GM23338 (cell line): ENCODE results near the gene UBXN7. TPM values are rescaled to one million over a fixed set of nuclear protein-coding genes. Genes with fewer than 3 reads are reported as not detected.
A peak's percentile ranks its signal among the peaks of the same experiment; 100 is the strongest.

Source experiments
- ATAC-seq: fragments of 200-7000 bp; cut with Tn5 transposase; 3 replicates; pipeline ENCODE4 v1.9.1; 2020
- DNase-seq: peaks from one replicate; pipeline ENCODE4 v3.0.0-alpha.2; 2015; ENCODE audit warnings: low spot score
- H2AFZ ChIP-seq: fragments of 200-600 bp; sonication (generic); 2 replicates; pipeline ENCODE4 v1.8.0; 2016; ENCODE audit warnings: antibody characterized with exemption, mild to moderate bottlenecking, moderate library complexity
- H3F3A ChIP-seq: fragments of 200-600 bp; sonication (generic); replicated peaks from 2 replicates; pipeline ENCODE4 v1.8.0; 2017; ENCODE audit warnings: antibody characterized with exemption, mixed run types, low read depth
- H3K27ac ChIP-seq: fragments of 200-600 bp; sonication (generic); 2 replicates; pipeline ENCODE4 v1.6.1; 2016; ENCODE audit warnings: low read depth
- H3K27me3 ChIP-seq: fragments of 200-600 bp; sonication (generic); 2 replicates; pipeline ENCODE4 v1.8.0; 2016; ENCODE audit warnings: mild to moderate bottlenecking, mixed run types, moderate library complexity; ENCODE audit not compliant: insufficient read depth
- H3K36me3 ChIP-seq: fragments of 200-600 bp; sonication (generic); 2 replicates; pipeline ENCODE4 v1.8.0; 2016; ENCODE audit warnings: mild to moderate bottlenecking; ENCODE audit not compliant: insufficient read depth
- H3K4me1 ChIP-seq: fragments of 200-600 bp; sonication (generic); 2 replicates; pipeline ENCODE4 v1.8.0; 2016; ENCODE audit warnings: mild to moderate bottlenecking, moderate library complexity; ENCODE audit not compliant: insufficient read depth
- H3K4me2 ChIP-seq: fragments of 200-600 bp; sonication (generic); 2 replicates; pipeline ENCODE4 v1.7.1; 2017; ENCODE audit warnings: mixed run types
- H3K4me3 ChIP-seq: fragments of 200-600 bp; sonication (generic); 2 replicates; pipeline ENCODE4 v1.6.1; 2016; ENCODE audit warnings: mixed run types
- H3K79me2 ChIP-seq: fragments of 200-600 bp; sonication (generic); replicated peaks from 2 replicates; pipeline ENCODE4 v1.8.0; 2017; ENCODE audit warnings: mild to moderate bottlenecking; ENCODE audit not compliant: insufficient read depth
- H3K9me2 ChIP-seq: fragments of 200-600 bp; sonication (generic); 2 replicates; pipeline ENCODE4 v1.8.0; 2017; ENCODE audit not compliant: insufficient read depth
- H4K20me1 ChIP-seq: fragments of 200-600 bp; sonication (generic); replicated peaks from 2 replicates; pipeline ENCODE4 v1.8.0; 2017; ENCODE audit warnings: mild to moderate bottlenecking; ENCODE audit not compliant: insufficient read depth
- H3K27ac Mint-ChIP-seq: 2 replicates; pipeline ENCODE4 v1.8.0; 2020; ENCODE audit warnings: inconsistent platforms, mild to moderate bottlenecking, moderate library complexity, mixed read lengths
- H3K27me3 Mint-ChIP-seq: 3 replicates; pipeline ENCODE4 v1.8.0; 2022; ENCODE audit warnings: low read depth, mild to moderate bottlenecking, moderate library complexity, mixed read lengths, inconsistent platforms; ENCODE audit not compliant: insufficient read depth, poor library complexity
- H3K36me3 Mint-ChIP-seq: 3 replicates; pipeline ENCODE4 v1.8.0; 2021; ENCODE audit warnings: low read depth, mild to moderate bottlenecking, inconsistent platforms, moderate library complexity, mixed read lengths
- H3K4me1 Mint-ChIP-seq: 3 replicates; pipeline ENCODE4 v1.8.0; 2020; ENCODE audit warnings: mild to moderate bottlenecking, inconsistent platforms, mixed read lengths
- H3K4me3 Mint-ChIP-seq: 3 replicates; pipeline ENCODE4 v1.8.0; 2021; ENCODE audit warnings: moderate library complexity, mild to moderate bottlenecking, inconsistent platforms, mixed read lengths
- H3K9me3 Mint-ChIP-seq: 3 replicates; pipeline ENCODE4 v1.8.0; 2020; ENCODE audit warnings: moderate library complexity, mild to moderate bottlenecking, inconsistent platforms, mixed read lengths
- CREB1 ChIP-seq: fragments of 250-450 bp; sonication (Bioruptor Pico); IDR thresholded peaks from 2 replicates; pipeline ENCODE4 v1.5.0; 2020; ENCODE audit warnings: low read depth, mild to moderate bottlenecking, moderate library complexity
- EZH2 ChIP-seq: fragments of 200-600 bp; sonication (generic); IDR thresholded peaks from one replicate; pipeline ENCODE4 v1.8.0; 2017; ENCODE audit warnings: antibody characterized with exemption, mild to moderate bottlenecking, low read depth; ENCODE audit not compliant: unreplicated experiment
- EZH2phosphoT487 ChIP-seq: fragments of 200-600 bp; sonication (generic); IDR thresholded peaks from one replicate; pipeline ENCODE4 v1.8.1; 2018; ENCODE audit warnings: antibody characterized with exemption; ENCODE audit not compliant: unreplicated experiment
- JUNB ChIP-seq: IDR thresholded peaks from one replicate; pipeline ENCODE4 v1.6.1; 2016; ENCODE audit warnings: antibody characterized with exemption; ENCODE audit not compliant: unreplicated experiment
- NANOG ChIP-seq: IDR thresholded peaks from 2 replicates; pipeline ENCODE4 v1.6.1; 2016; ENCODE audit warnings: antibody characterized with exemption, borderline replicate concordance
- POLR2AphosphoS5 ChIP-seq: IDR thresholded peaks from 2 replicates; pipeline ENCODE4 v1.6.1; 2016; ENCODE audit warnings: antibody characterized with exemption, low read depth
- REST ChIP-seq: IDR thresholded peaks from one replicate; pipeline ENCODE4 v1.6.1; 2018; ENCODE audit warnings: antibody characterized with exemption; ENCODE audit not compliant: unreplicated experiment
- STAT1 ChIP-seq: IDR thresholded peaks from one replicate; pipeline ENCODE4 v1.6.1; 2016; ENCODE audit warnings: antibody characterized with exemption; ENCODE audit not compliant: unreplicated experiment
- ZNF114 ChIP-seq: fragments of 250-450 bp; sonication (Bioruptor Pico); IDR thresholded peaks from 2 replicates; pipeline ENCODE4 v1.5.0; 2020; ENCODE audit warnings: mild to moderate bottlenecking, moderate library complexity
- ZNF331 ChIP-seq: fragments of 250-450 bp; sonication (Bioruptor Pico); IDR thresholded peaks from 2 replicates; pipeline ENCODE4 v1.5.0; 2020; ENCODE audit warnings: low read depth, mild to moderate bottlenecking, moderate library complexity
- polyA plus RNA-seq: library from polyadenylated mRNA; unstranded; fragments of >200 nt; fragmentation: Nextera tagmentation; extraction: Ambion mirVana; gene quantifications from 2 replicates; pipeline ENCODE4 v1.2.1, GENCODE V29; 2016
- total RNA-seq: library from RNA; depleted of rRNA; stranded (reverse); fragments of >200 nt; shearing (Covaris generic); gene quantifications from 2 replicates; pipeline ENCODE4 v1.2.3, GENCODE V29; 2014
- TF ChIP-seq, protein P1 (sequence below), 2 experiments: fragments of 200-600 bp in 1 of 2; sonication (generic) in 1 of 2; conservative IDR thresholded peaks; 2 replicates each; pipeline versions ENCODE4 v1.5.1 to v1.6.1; 2016 to 2017; ENCODE audit warnings: antibody characterized with exemption in 2 of 2, low read depth in 2 of 2, mild to moderate bottlenecking in 2 of 2, moderate library complexity in 1 of 2
- TF ChIP-seq, protein P2 (sequence below): fragments of 250-450 bp; sonication (Bioruptor Pico); IDR thresholded peaks from 2 replicates; pipeline ENCODE4 v1.5.0; 2020; ENCODE audit warnings: mild to moderate bottlenecking, moderate library complexity
- TF ChIP-seq, protein P3 (sequence below): IDR thresholded peaks from 2 replicates; pipeline ENCODE4 v1.6.1; 2016; ENCODE audit warnings: antibody characterized with exemption

UBXN7 gene
- total and polyA plus RNA-seq, 2 experiments from 2014 or later = 37.9 to 46.2 TPM

DNA sequence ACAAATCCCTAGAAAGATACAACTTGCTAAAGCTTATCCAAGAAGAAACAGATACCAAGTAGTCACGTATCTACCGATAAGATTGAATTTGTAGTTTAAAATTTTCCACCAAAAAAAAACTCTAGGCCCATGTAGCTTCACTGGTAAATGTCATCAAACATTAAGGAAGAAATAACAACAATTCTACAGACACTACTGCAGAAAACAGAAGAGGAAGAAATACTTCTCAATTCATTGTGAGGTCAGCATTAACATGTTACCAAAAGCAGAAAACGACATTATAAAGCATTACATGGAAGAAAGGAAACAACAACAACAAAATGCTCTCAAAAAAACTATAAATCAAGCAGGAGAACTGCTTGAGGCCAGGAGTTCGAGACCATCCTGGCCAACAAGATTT lies 66.5 kb downstream of the UBXN7 start:
- peaks cover 5% of the 10 kb centered on the region; the same call in 1 of the 2 replicates for H4K20me1 ChIP-seq
- Mint-ChIP-seq H3K9me3 (no peaks in the 10 kb centered on the region), H3K4me1 (no peaks in the 10 kb centered on the region), H3K27me3 (peaks cover 3% of the 10 kb centered on the region), H3K27ac (no peak overlapping the region), H3K4me3 (no peak overlapping the region), H3K36me3 (peaks cover 57% of the 10 kb centered on the region)
- no peak overlapping the region for H2AFZ ChIP-seq
- DNase-seq (no peak), ATAC-seq (no peak)
- peaks cover 17% of the 10 kb centered on the region for H3K36me3 ChIP-seq
- peaks cover 4% of the 10 kb centered on the region; the same call in 1 of the 2 replicates for H3K4me1 ChIP-seq
- H3K27ac ChIP-seq = peak overlapping the region; percentile 34; the same call in 1 of the 2 replicates
- H3K79me2 ChIP-seq = peaks cover 7% of the 10 kb centered on the region; the same call in 1 of the 2 replicates
- no peaks in the 10 kb centered on the region for H3K9me2 ChIP-seq
- no peaks in the 10 kb centered on the region for H3K27me3 ChIP-seq
- no peak overlapping the region for H3K4me2 ChIP-seq
- H3F3A ChIP-seq = 0 out of 2 replicates have a peak, but pooled peaks cover 3% of the 10 kb centered on the region
- no peak for TF ChIP-seq CREB1 (CRISPR knock-in tag)
- TF ChIP-seq JUNB = no peak
- TF ChIP-seq REST = no peak
- TF ChIP-seq ZNF331 (CRISPR knock-in tag) = no peak
- TF ChIP-seq, protein P1, sequence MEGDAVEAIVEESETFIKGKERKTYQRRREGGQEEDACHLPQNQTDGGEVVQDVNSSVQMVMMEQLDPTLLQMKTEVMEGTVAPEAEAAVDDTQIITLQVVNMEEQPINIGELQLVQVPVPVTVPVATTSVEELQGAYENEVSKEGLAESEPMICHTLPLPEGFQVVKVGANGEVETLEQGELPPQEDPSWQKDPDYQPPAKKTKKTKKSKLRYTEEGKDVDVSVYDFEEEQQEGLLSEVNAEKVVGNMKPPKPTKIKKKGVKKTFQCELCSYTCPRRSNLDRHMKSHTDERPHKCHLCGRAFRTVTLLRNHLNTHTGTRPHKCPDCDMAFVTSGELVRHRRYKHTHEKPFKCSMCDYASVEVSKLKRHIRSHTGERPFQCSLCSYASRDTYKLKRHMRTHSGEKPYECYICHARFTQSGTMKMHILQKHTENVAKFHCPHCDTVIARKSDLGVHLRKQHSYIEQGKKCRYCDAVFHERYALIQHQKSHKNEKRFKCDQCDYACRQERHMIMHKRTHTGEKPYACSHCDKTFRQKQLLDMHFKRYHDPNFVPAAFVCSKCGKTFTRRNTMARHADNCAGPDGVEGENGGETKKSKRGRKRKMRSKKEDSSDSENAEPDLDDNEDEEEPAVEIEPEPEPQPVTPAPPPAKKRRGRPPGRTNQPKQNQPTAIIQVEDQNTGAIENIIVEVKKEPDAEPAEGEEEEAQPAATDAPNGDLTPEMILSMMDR (conservative IDR thresholded peaks at IDR 0.05; ENCODE audit: low read depth in 2 of 2) = no peak
- no peak for TF ChIP-seq NANOG
- TF ChIP-seq, protein P2, sequence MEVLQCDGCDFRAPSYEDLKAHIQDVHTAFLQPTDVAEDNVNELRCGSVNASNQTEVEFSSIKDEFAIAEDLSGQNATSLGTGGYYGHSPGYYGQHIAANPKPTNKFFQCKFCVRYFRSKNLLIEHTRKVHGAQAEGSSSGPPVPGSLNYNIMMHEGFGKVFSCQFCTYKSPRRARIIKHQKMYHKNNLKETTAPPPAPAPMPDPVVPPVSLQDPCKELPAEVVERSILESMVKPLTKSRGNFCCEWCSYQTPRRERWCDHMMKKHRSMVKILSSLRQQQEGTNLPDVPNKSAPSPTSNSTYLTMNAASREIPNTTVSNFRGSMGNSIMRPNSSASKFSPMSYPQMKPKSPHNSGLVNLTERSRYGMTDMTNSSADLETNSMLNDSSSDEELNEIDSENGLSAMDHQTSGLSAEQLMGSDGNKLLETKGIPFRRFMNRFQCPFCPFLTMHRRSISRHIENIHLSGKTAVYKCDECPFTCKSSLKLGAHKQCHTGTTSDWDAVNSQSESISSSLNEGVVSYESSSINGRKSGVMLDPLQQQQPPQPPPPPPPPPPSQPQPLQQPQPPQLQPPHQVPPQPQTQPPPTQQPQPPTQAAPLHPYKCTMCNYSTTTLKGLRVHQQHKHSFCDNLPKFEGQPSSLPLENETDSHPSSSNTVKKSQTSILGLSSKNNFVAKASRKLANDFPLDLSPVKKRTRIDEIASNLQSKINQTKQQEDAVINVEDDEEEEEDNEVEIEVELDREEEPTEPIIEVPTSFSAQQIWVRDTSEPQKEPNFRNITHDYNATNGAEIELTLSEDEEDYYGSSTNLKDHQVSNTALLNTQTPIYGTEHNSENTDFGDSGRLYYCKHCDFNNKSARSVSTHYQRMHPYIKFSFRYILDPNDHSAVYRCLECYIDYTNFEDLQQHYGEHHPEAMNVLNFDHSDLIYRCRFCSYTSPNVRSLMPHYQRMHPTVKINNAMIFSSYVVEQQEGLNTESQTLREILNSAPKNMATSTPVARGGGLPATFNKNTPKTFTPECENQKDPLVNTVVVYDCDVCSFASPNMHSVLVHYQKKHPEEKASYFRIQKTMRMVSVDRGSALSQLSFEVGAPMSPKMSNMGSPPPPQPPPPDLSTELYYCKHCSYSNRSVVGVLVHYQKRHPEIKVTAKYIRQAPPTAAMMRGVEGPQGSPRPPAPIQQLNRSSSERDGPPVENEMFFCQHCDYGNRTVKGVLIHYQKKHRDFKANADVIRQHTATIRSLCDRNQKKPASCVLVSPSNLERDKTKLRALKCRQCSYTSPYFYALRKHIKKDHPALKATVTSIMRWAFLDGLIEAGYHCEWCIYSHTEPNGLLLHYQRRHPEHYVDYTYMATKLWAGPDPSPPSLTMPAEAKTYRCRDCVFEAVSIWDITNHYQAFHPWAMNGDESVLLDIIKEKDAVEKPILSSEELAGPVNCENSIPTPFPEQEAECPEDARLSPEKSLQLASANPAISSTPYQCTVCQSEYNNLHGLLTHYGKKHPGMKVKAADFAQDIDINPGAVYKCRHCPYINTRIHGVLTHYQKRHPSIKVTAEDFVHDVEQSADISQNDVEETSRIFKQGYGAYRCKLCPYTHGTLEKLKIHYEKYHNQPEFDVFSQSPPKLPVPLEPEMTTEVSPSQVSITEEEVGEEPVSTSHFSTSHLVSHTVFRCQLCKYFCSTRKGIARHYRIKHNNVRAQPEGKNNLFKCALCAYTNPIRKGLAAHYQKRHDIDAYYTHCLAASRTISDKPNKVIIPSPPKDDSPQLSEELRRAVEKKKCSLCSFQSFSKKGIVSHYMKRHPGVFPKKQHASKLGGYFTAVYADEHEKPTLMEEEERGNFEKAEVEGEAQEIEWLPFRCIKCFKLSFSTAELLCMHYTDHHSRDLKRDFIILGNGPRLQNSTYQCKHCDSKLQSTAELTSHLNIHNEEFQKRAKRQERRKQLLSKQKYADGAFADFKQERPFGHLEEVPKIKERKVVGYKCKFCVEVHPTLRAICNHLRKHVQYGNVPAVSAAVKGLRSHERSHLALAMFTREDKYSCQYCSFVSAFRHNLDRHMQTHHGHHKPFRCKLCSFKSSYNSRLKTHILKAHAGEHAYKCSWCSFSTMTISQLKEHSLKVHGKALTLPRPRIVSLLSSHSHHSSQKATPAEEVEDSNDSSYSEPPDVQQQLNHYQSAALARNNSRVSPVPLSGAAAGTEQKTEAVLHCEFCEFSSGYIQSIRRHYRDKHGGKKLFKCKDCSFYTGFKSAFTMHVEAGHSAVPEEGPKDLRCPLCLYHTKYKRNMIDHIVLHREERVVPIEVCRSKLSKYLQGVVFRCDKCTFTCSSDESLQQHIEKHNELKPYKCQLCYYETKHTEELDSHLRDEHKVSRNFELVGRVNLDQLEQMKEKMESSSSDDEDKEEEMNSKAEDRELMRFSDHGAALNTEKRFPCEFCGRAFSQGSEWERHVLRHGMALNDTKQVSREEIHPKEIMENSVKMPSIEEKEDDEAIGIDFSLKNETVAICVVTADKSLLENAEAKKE (CRISPR knock-in tag) = no peak
- TF ChIP-seq, protein P3, sequence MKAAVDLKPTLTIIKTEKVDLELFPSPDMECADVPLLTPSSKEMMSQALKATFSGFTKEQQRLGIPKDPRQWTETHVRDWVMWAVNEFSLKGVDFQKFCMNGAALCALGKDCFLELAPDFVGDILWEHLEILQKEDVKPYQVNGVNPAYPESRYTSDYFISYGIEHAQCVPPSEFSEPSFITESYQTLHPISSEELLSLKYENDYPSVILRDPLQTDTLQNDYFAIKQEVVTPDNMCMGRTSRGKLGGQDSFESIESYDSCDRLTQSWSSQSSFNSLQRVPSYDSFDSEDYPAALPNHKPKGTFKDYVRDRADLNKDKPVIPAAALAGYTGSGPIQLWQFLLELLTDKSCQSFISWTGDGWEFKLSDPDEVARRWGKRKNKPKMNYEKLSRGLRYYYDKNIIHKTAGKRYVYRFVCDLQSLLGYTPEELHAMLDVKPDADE = no peak
- TF ChIP-seq POLR2AphosphoS5 = no peak
- no peak for TF ChIP-seq STAT1
- no peak for TF ChIP-seq ZNF114
- no peak for TF ChIP-seq EZH2
- no peak for TF ChIP-seq EZH2phosphoT487
- no peak overlapping the region for H3K4me3 ChIP-seq
